Lung (tissue), 12 donors: ENCODE results near the gene POLH. TPM values are rescaled to one million over a fixed set of nuclear protein-coding genes. Genes with fewer than 3 reads are reported as not detected.
"Not testable (repeated sequence)": the region's sequence is repeated elsewhere in the genome, so short reads cannot be mapped to it uniquely, and the experiment has no call there.

Experiments
- ATAC-seq: fragments of 200-7000 bp; cut with Tn5 transposase; one replicate; pipeline ENCODE4 v1.9.1; 2020; ENCODE audit warnings: moderate number of reproducible peaks; ENCODE audit not compliant: insufficient read depth, low FRiP score
- DNase-seq, 3 donors: peaks; one replicate each; pipeline ENCODE4 v3.0.0-alpha.2; 2013 to 2017
- H3K27ac ChIP-seq, 2 donors: one replicate each; pipeline ENCODE4 v1.5.1; 2013; ENCODE audit warnings: mild to moderate bottlenecking in 2 of 2, moderate library complexity in 2 of 2, control low read depth in 1 of 2, inconsistent platforms in 1 of 2, low read depth in 1 of 2, low read length in 1 of 2
- H3K27me3 ChIP-seq, 3 donors: one replicate each; pipeline ENCODE4 v1.5.1; 2013; ENCODE audit warnings: low read length in 2 of 3; ENCODE audit not compliant: control insufficient read depth in 3 of 3, insufficient read depth in 3 of 3
- H3K36me3 ChIP-seq, 4 donors: one replicate each; pipeline ENCODE4 v1.5.1; 2013; ENCODE audit warnings: low read length in 4 of 4, mild to moderate bottlenecking in 1 of 4, moderate library complexity in 1 of 4; ENCODE audit not compliant: control insufficient read depth in 4 of 4, insufficient read depth in 4 of 4
- H3K4me1 ChIP-seq, 5 donors: one replicate each; pipeline ENCODE4 v1.5.1; 2013; ENCODE audit warnings: low read length in 5 of 5, mild to moderate bottlenecking in 2 of 5, moderate library complexity in 1 of 5; ENCODE audit not compliant: control insufficient read depth in 5 of 5, insufficient read depth in 5 of 5
- H3K4me3 ChIP-seq: one replicate; pipeline ENCODE4 v1.5.1; 2013; ENCODE audit warnings: mild to moderate bottlenecking, control low read depth, moderate library complexity
- H3K9ac ChIP-seq, 2 donors: one replicate each; pipeline ENCODE4 v1.5.1; 2013; ENCODE audit warnings: low read length in 2 of 2, control low read depth in 1 of 2; ENCODE audit not compliant: insufficient read depth in 1 of 2
- H3K9me3 ChIP-seq, 4 donors: one replicate each; pipeline ENCODE4 v1.5.1; 2013; ENCODE audit warnings: low read length in 3 of 4, mild to moderate bottlenecking in 1 of 4, moderate library complexity in 1 of 4; ENCODE audit not compliant: control insufficient read depth in 4 of 4, insufficient read depth in 3 of 4
- WGBS, 2 donors: extraction: QIAGEN DNeasy Blood & Tissue Kit; methylation state at CpG; one replicate each; pipeline ENCODE4 v1.1.7; 2013; 5-methylcytosine and 5-hydroxymethylcytosine counted together
- polyA plus RNA-seq, 2 donors: library from polyadenylated mRNA; stranded (reverse); fragments of 200-250 nt; gene quantifications; one replicate each; pipeline ENCODE4 v1.2.1, GENCODE V29; 2013
- total RNA-seq, 2 donors: library from RNA; depleted of rRNA in 1 of 2; stranded (reverse); fragments of >200 nt in 1 of 2; gene quantifications; one replicate each; pipeline ENCODE4 v1.2.1, GENCODE V29; 2014 to 2021
- TF ChIP-seq, protein P1 (sequence below): IDR thresholded peaks from 2 replicates; pipeline ENCODE4 v1.5.1; 2012; ENCODE audit warnings: mild to moderate bottlenecking; ENCODE audit errors: control extremely low read depth, extremely low read depth
- donor health status: control.
- donor health status: control.
- donor health status: Bipolar disorder and iron deficiency.
- donor health status: healthy.
- donor health status: DM: yes; HTN: yes; CAD: no.

Gene POLH
- total and polyA plus RNA-seq, 4 donors: 4.0 to 27.3 (median 7.5) TPM

DNA sequence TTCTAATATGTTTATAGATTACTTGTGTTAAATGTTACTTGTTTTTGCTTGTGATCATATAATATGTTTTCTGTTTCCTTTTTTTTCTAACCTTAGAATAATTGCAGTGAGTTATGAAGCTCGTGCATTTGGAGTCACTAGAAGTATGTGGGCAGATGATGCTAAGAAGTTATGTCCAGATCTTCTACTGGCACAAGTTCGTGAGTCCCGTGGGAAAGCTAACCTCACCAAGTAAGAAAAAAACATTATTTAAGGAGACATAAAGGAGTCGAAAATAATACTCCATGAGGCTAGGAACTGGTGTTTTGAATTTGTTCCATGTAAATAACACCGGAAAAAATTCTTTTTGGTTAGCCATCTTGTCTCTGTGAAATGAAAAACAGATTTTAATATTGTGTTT is 6.9 kb downstream of the POLH start:
- no peak for ATAC-seq
- Histone ChIP-seq H3K4me1 (peaks cover 0 to under 1% (median 0%) of the 10 kb centered on the region in 5 donors), H3K9me3 (no peaks in the 10 kb centered on the region), H3K27ac (no peak overlapping the region), H3K4me3 (no peak overlapping the region), H3K36me3 (peaks cover 13 to 22% (median 19%) of the 10 kb centered on the region in 4 donors), H3K9ac (no peak overlapping the region), H3K27me3 (no peaks in the 10 kb centered on the region)
- TF ChIP-seq, protein P1, sequence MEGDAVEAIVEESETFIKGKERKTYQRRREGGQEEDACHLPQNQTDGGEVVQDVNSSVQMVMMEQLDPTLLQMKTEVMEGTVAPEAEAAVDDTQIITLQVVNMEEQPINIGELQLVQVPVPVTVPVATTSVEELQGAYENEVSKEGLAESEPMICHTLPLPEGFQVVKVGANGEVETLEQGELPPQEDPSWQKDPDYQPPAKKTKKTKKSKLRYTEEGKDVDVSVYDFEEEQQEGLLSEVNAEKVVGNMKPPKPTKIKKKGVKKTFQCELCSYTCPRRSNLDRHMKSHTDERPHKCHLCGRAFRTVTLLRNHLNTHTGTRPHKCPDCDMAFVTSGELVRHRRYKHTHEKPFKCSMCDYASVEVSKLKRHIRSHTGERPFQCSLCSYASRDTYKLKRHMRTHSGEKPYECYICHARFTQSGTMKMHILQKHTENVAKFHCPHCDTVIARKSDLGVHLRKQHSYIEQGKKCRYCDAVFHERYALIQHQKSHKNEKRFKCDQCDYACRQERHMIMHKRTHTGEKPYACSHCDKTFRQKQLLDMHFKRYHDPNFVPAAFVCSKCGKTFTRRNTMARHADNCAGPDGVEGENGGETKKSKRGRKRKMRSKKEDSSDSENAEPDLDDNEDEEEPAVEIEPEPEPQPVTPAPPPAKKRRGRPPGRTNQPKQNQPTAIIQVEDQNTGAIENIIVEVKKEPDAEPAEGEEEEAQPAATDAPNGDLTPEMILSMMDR: no peak
- DNase-seq: no peak
- 82 to 96% methylated on average over 5 of the region's 5 CpGs for WGBS, 2 donors

DNA sequence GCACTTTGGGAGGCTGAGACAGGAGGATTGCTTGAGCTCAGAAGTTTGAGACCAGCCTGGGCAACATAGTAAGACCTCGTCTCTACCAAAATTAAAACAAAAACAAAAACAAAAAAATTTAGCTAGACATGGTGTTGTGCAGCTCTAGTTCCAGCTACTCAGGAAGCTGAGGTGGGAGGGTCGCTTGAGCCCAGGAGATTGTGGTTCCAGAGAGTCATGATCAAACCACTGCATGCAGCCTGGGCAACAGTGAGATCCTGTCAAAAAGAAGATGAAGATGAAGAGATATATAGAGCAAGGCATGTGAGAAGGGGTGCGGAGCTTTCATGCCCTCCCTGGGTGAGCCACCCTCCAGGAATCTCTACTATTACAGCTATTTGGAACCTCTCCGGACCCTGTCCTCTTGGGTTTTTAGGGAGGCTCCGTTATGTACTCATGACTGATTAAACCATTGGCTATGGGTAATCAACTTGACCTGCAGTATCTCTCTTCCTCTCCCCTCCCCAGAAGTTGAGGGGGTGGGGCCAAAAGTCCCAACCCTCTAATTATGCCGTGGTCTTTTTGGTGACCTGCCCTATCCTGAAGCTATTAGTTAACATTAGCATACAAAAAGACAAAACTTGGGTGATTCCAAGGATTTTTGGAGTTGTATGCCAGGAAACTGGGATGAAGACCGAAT is 9.0 kb downstream of the POLH start:
- TF ChIP-seq, protein P1: no peak
- WGBS, 2 donors: 86 to 90% methylated on average over 7 of the region's 7 CpGs
- no peak overlapping the region for H3K27ac ChIP-seq
- no peaks in the 10 kb centered on the region for H3K27me3 ChIP-seq
- H3K4me3 ChIP-seq: no peak overlapping the region
- no peaks in the 10 kb centered on the region for H3K4me1 ChIP-seq
- peaks cover 17 to 27% (median 23%) of the 10 kb centered on the region in 4 donors for H3K36me3 ChIP-seq
- no peaks in the 10 kb centered on the region for H3K9me3 ChIP-seq
- DNase-seq: no peak
- no peak for ATAC-seq
- no peak overlapping the region for H3K9ac ChIP-seq

DNA sequence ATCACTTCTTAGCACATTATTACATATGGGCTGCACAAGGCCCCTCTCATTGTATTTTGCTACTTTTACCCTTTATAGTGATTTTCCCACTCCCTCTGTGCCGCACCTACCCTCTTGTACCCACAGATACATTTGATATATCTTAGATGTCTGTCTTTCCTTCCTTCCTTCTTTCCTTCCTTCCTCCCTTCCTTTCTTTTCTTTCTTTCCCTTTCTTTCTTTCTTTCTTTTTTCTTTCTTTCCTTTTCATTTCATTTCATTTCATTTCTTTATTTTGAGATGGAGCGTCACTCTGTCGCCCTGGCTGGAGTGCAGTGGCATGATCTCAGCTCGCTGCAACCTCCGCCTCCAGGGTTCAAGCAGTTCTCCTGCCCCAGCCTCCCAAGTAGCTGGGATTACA is 12.2 kb downstream of the POLH start:
- no peak for DNase-seq
- Histone ChIP-seq H3K9me3 (no peaks in the 10 kb centered on the region), H3K4me3 (no peak overlapping the region), H3K36me3 (peaks cover 16 to 32% (median 23%) of the 10 kb centered on the region in 4 donors), H3K9ac (no peak overlapping the region), H3K27me3 (no peaks in the 10 kb centered on the region), H3K4me1 (no peaks in the 10 kb centered on the region), H3K27ac (no peak overlapping the region)
- ATAC-seq: no peak
- 97 to 98% methylated on average over 5 of the region's 5 CpGs for WGBS, 2 donors
- TF ChIP-seq, protein P1: no peak

DNA sequence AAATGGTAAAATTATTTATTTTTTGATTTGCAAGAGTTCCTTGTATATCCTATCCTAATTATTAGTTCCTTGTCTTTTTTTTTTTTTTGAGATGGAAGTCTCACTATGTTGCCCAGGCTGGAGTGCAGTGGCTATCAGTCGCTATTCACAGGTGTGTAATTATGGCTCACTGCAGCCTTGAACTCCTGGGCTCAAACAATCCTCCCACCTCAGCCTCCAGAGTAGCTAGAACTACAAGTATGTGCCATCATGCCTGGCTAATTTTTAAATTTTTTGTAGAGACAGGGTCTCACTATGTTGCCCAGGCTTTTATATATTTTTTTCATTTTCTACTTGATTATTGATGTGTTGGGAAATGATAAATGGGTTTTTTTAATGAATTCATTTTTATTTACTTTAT is 13.6 kb downstream of the POLH start:
- not testable (repeated sequence) for H3K9me3 ChIP-seq, H3K27me3 ChIP-seq, H3K9ac ChIP-seq, DNase-seq, H3K4me1 ChIP-seq, H3K4me3 ChIP-seq, ATAC-seq, H3K27ac ChIP-seq
- 95 to 97% methylated on average over 1 of the region's 1 CpG for WGBS, 2 donors
- H3K36me3 ChIP-seq: peaks cover 6 to 26% (median 15%) of the 10 kb centered on the region in 4 donors
